ENCODE data around the gene LPAR5.
"Not testable (repeated sequence)": the region's sequence is repeated elsewhere in the genome, so short reads cannot be mapped to it uniquely, and the experiment has no call there.

LPAR5 gene

DNA sequence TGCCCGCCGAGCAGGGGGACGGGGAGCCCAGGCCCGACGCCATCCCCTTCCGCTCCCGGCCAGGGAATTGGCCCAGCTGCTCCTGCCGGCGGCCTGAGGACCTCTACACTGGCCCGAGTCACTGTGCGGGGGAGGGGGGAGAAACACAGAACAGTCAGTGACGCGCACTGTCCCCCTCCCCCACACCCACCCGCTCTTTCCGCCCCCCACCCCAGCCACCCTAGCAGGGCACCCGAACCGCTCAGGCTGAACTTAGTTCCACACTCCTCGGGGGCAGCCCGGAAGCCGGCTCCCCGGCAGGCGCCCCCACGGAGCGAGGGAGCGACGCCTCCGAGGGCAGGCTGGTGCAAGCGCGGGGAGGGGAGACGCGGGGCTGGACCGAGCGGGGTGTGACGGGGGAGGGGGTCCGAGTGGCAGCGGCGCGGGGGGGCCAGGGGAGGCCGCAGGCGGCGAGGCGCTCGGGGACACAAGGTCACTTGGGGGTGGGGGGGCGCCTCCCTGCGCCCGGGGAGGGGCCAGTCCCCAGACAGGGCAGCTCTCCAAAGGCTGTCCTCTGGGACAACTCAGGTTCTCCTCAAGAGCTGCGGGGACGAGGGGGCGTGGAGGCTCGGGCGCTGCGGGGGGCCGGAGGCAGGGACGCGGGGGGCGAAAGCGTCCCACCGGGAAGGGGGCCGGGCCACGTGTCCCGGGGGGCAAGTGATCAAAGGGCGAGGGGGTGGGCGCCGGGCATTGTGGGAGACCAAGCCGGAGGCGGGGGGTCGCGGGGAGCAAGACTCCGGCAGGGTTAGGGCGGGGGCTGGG, 29.2 kb downstream of the LPAR5 start:
- peak; percentile 57 for DNase-seq (ENCODE audit: low read depth)

DNA sequence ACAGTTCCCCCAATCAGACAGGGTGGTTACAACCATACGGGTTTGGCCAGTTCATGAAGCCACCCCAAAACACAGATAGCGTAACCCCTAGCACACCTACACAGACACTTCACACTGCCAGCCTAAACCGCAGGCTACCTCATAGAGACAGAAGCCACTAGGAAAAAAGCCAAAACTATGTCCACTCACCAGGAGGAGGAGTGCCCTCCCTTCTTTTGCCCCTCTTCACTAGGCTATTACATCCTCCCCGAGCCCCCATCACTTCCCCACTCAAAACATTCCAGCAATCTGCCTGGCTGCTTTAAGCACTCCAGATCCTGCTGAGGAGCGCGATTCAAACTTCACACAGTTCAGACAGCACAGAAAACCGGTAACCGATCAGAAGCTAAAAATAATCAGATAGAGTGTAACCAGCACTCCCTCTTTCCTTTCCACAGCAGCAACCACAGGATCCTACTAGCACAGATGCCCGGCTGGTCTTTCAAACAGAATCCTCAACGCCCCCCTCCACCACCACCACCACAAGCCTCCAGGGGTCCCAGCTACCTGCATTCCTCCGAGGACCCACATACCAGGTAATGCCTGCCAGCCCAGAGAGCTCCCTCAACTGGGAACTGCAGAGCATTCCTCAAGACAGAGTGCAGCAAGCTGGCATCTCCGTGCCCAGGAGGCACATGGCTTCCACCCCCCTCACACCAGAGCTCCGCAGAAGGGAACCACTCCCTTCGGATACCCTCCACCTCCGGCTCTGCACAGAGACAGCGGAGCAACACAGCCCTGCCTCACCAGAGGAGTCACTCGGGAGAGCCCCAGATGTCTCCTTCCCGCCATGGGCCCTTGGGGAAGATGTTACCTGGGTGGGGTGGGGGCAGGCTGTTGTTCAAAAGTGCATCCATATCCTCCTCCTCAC, 30.1 kb downstream of the LPAR5 start:
- peak; percentile 43 for DNase-seq (ENCODE audit: low read depth)

DNA sequence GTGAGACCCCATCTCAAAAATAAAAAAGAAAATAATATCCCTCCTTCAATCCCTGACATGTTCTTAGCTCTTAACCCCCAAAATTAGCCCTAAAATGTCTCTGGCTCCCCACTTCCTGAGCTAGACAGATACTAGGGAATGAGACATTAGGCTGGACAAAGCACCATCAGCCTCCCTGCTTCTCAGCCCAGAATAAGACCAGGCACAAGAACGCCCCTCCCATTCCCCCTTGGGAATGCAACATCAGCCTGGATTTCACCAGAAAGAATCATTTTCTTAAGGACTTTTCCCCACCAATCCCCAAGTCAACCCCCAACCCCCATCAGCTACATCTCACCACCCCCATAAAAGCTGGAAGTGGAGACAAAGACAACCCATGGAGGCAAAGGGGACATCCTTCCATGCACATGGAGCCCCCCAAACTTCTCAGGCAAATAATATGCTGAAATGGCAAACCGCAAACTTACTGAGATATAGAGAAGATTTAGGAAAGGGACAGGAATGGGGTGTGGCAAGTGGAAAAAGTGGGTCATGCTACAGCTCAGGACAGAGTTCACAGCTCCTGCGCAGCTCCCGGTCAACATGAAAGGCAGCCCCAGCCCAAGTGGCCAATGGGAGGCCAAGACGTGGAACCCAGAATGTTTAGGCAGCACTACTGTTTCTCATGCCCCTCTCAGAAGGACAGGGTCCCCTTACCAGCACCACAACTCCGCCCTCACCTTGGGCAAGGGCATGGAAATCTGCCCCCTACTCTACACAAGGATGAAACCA, 31.3 kb downstream of the LPAR5 start:
- DNase-seq (ENCODE audit: low read depth): no peak

- DNase-seq (ENCODE audit: low read depth): peak; percentile 30
Observed at GRCh38 chr12:6603095-6603567, 32.6 kb downstream of the LPAR5 start.

DNA sequence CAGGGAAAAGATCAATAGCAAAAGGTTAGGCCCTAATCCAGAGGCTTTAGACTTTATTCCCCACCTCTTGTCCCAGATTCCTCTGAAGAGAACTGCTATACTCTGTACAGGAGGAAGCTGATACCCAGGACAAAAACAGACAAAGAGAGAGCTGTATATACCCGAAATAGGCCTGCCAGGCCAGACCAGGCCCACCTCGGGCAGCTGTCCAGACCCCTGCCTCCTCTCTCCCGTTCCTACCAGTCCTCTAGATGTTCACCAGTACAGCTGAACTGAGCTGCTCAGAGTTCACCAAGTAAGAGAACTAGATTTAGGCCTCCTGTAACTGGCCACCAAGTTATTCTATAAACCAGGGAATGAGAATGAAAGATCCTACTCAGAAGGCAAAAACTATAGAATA, 33.2 kb downstream of the LPAR5 start:
- no peak for DNase-seq (ENCODE audit: low read depth)

DNA sequence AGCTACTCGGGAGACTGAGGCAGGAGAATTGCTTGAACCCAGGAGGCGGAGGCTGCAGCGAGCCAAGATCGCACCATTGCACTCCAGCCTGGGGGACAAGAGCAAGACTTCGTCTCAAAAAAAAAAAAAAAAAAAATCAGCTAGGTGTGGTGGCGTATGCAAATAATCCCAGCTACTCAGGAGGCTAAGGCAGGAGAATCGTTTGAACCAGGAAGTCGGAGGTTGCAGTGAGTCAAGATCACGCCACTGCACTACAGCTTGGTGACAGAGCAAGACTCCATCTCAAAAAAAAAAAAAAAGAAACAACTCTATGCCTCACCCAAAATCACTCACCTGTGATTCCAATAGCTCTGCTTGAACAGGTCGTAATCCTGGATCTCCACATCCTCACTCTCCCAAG, 40.1 kb downstream of the LPAR5 start:
- DNase-seq (ENCODE audit: low read depth): not testable (repeated sequence)

GRCh38 chr12:6592087-6592486, 43.7 kb downstream of the LPAR5 start:
- no peak for DNase-seq (ENCODE audit: low read depth)

DNA sequence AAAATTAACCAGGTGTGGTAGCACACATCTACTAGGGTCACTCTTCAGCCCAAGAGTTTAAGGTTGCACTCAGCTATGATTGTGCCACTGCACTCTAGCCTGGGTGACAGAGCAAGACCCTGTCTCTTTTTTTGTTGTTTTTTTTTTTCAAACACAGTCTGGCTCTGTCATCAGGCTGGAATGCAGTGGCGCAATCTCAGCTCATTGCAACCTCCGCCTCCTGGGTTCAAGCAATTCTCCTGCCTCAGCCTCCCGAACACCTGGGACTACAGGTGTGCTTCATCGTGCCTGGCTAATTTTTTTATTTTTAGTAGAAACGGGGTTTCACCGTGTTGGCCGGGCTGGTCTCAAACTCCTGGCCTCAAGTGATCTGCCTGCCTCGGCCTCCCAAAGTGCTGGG, 49.2 kb downstream of the LPAR5 start:
- DNase-seq (ENCODE audit: low read depth): not testable (repeated sequence)

GRCh38 chr12:6584293-6584692, 51.5 kb downstream of the LPAR5 start:
- DNase-seq (ENCODE audit: low read depth): no peak

- DNase-seq (ENCODE audit: low read depth): no peak
Observed at GRCh38 chr12:6582959-6583358, 52.8 kb downstream of the LPAR5 start.

DNA sequence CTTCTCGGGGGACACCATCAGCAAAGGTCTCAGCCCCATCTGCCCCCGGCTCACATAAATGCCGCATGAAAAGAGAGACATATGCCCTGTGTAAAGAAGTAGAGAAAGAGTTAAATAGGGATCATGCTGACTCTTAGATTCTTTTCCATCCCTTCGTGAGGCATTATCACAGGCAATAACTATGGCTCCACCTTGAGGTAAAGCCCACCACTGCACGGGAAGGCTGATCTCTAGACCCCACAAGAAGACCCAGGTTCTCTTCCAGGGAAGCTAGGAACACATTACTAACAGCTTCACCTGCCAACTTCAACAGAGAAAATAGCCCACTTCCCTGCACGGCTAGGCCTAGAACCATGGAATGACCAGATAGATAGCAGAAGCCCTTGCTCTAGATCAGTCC, 53.6 kb downstream of the LPAR5 start:
- DNase-seq (ENCODE audit: low read depth): no peak

DNA sequence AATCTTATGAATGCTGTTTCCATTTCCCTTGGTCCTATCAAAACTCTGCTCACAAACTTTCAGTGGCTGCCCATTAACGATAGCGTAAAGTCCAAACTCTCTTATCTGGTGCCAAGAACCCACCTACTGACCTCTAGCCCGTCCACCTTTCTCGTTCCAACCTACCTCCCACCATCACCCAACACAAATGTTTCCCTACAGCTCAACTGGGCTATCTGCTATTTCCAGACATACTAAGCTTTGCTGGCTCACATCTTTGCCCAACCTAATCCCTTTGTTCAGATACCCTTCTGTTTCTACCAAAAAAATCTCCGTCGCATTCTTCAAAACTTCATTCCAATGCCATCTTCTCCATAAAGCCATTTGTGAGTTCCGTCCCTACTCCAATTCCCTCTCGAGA, 60.1 kb downstream of the LPAR5 start:
- DNase-seq (ENCODE audit: low read depth): no peak

GRCh38 chr12:6574576-6575295, 61.0 kb downstream of the LPAR5 start:
- no peak for DNase-seq (ENCODE audit: low read depth)

DNA sequence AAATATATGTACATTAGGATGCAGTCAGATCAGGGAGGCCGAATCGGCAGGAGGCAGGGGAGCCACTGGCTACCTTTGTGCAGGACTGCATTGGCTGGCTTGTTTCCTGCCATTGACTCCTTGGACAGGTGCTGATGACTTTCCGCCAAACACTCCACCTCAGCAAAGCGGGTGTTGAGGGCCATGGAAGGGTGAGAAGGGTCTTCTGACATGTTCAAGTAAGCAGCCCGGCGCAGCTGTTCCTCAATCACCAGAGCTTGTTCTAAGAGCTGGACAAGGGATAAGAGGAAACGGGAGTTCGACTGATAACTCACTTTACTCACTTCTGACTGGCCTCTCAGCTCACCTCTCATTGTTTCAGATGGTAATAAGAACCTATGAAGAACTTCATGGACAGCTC, 62.8 kb downstream of the LPAR5 start:
- DNase-seq (ENCODE audit: low read depth): no peak

DNA sequence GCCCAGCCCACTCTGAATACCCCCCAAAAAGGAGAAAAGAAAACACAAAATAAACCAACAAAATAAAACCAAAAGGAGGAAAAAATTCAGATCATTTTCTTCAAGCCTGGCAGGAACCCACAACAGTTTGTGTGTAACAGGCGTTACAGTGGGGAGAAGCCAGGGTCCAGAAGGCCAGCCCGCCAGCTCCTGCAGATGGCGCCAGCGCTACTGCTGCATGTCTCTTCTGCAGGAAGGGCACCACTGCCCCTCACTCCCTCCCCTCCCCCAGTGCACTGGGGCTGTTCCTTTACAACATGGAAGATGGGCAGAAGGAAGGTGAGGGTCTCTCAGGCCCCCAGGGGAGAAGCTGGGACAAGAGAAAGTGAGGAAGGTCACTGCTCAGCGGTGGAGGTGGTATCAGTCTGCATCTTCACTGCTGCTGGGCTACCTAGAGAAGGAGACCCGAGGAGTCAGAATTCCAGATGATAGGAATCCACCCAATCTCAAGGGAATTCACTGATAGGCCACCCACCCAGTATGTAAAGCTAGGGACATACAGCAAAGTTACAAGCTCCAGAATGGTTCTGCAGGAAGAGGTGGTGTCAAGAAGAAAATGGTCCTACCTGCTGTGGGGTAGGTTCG, 65.4 kb downstream of the LPAR5 start:
- no peak for DNase-seq (ENCODE audit: low read depth)

- DNase-seq (ENCODE audit: low read depth): no peak
Observed at GRCh38 chr12:6569786-6570185, 66.0 kb downstream of the LPAR5 start.

- DNase-seq (ENCODE audit: low read depth): no peak
Observed at GRCh38 chr12:6569312-6569711, 66.4 kb downstream of the LPAR5 start.
